COLO668 (cell line): Measurements from ENCODE around the gene CPN2.
A peak's percentile ranks its signal among the peaks of the same experiment; 100 is the strongest.

ENCODE experiments used
- DNase-seq: peaks from one replicate; lab custom pipeline; 2025; ENCODE audit not compliant: unreplicated experiment; lab: John Stamatoyannopoulos, UW

CPN2 gene

GRCh38 chr3:194315088-194315964 lies 35.8 kb downstream of the CPN2 start:
- peak; percentile 83 for DNase-seq

- no peak for DNase-seq
Observed at GRCh38 chr3:194314388-194315068, 36.6 kb downstream of the CPN2 start.

GRCh38 chr3:194313560-194314387 lies 37.4 kb downstream of the CPN2 start:
- peak; percentile 5 for DNase-seq

- peak; percentile 21 for DNase-seq
Observed at GRCh38 chr3:194312743-194313281, 38.3 kb downstream of the CPN2 start.

- no peak for DNase-seq
Observed at GRCh38 chr3:194312186-194312742, 38.9 kb downstream of the CPN2 start.

GRCh38 chr3:194311000-194311399 lies 40.1 kb downstream of the CPN2 start:
- DNase-seq = no peak

GRCh38 chr3:194310060-194310835 lies 40.9 kb downstream of the CPN2 start:
- DNase-seq = no peak

GRCh38 chr3:194308601-194309449 lies 42.3 kb downstream of the CPN2 start:
- DNase-seq = no peak

- no peak for DNase-seq
Observed at GRCh38 chr3:194307849-194308248, 43.3 kb downstream of the CPN2 start.

GRCh38 chr3:194306771-194307640 lies 44.1 kb downstream of the CPN2 start:
- DNase-seq = no peak

GRCh38 chr3:194306109-194306686 lies 44.9 kb downstream of the CPN2 start:
- peak; percentile 16 for DNase-seq

- no peak for DNase-seq
Observed at GRCh38 chr3:194305356-194306108, 45.6 kb downstream of the CPN2 start.

- DNase-seq = no peak
Observed at GRCh38 chr3:194304186-194304917, 46.8 kb downstream of the CPN2 start.

- no peak for DNase-seq
Observed at GRCh38 chr3:194303749-194304148, 47.4 kb downstream of the CPN2 start.

GRCh38 chr3:194301730-194302129 lies 49.4 kb downstream of the CPN2 start:
- no peak for DNase-seq

GRCh38 chr3:194300936-194301335 lies 50.2 kb downstream of the CPN2 start:
- no peak for DNase-seq

GRCh38 chr3:194300382-194300758 lies 50.8 kb downstream of the CPN2 start:
- DNase-seq = no peak
